GM19467 (cell line): ENCODE data around the gene VSTM2A.
"Not testable (repeated sequence)": the region's sequence is repeated elsewhere in the genome, so short reads cannot be mapped to it uniquely, and the experiment has no call there.

Experiments used
- ATAC-seq: cut with Tn5 transposase; IDR thresholded peaks from one replicate; pipeline ENCODE4 v1.9.1; 2021; ENCODE audit warnings: mild to moderate bottlenecking, moderate library complexity; ENCODE audit not compliant: unreplicated experiment

The VSTM2A gene, protein sequence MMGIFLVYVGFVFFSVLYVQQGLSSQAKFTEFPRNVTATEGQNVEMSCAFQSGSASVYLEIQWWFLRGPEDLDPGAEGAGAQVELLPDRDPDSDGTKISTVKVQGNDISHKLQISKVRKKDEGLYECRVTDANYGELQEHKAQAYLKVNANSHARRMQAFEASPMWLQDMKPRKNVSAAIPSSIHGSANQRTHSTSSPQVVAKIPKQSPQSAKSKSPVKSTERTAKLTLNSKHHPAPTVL

DNA sequence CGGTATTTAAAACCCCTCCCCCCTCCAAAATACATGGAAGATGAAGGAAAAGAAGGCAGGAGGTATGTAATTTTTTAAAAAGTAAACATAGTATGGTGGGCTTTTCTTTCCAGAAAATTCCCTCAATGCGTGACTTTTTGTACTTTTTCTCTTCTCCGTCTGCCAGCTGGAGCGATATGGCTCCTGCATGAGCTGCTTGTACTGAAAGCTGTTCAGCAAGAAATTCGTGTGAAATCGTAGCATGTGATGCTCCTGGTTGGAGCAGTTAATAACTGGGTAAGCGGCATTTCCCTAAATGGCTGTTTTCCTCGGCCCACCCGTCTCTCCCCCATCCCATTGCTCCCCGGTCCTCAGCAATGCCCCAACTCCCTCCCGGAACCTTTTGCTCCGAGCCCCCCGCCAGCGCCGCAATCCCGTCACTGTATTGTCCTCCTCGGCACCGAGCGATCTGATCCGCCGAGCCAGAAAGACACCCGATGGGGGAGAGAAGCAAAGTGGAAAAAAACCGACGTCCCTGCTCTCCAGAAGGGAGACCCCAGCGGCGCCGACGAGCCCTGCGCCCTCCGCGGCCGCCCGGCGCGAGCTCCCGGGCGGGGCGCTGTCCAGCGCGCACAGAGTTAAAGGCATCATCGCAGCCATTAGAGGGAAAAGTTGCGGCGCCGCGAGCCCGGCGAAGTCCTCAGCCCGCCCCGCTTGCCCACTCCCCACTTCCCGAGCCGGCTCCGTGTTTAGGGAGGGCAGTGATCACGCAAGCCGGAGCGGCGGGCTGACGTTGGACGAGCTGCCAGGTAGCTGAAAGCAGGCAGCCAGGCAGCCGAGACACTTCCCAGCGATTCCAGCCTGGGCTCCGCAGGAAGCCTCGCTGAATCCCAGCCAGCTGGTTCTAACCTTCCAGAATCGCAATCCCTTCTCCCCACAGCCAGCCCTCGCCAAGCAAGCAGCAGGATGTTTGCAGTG is at the start of gene VSTM2A:
TSS of gene VSTM2A (plus strand) at position 707 of the 957 bp plus-strand sequence. CDS start 356 bp downstream, outside the sequence.
- no peak for ATAC-seq

DNA sequence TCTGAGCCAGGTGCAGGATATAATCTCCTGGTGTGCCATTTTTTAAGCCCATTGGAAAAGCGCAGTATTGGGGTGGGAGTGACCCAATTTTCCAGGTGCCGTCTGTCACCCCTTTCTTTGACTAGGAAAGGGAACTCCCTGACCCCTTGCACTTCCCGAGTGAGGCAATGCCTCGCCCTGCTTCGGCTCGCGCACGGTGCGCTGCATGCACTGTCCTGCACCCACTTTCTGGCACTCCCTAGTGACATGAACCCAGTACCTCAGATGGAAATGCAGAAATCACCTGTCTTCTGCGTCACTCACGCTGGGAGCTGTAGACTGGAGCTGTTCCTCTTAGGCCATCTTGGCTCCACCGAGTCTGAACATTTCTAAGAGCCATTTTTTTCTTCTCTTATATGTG is 37.6 kb upstream of the VSTM2A start:
- ATAC-seq = not testable (repeated sequence)

DNA sequence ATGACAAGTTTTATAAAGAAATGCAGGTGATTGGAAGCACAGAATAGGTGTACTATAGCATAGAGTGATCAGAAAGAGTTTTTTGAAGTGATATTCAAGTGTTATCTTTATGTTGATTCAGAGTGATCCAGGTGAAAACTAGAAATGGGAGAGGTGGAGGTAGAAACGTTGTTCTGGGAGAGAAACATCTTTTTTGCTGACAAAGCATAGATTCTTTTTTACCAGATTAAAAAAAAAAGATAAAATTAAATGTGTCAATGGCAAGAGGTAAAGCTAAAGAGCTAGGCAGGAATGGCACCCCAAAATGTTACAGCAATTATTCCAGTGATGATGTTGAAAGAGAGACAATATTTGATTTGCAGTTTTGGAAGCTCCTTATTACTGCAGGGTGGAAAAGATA is 12.6 kb upstream of the VSTM2A start:
- no peak for ATAC-seq

DNA sequence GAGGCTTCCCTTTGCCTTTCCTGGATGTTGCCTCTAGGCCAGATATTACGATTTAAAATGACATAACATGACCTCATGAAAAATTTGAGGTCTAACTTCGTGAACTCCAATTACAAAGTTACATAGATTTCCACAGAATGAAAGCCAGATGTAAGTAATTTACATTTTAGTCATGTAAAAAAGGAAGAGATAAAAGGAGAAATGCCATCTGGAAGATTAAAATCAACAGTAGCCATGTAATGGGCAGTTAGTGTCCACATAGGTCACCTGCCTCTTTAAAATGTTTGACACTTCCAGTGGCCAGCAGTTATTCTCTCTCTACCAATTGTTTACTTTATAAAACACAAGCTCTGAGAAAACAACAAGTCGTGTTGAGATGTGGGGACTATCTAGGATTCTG is 4.1 kb upstream of the VSTM2A start:
- no peak for ATAC-seq

DNA sequence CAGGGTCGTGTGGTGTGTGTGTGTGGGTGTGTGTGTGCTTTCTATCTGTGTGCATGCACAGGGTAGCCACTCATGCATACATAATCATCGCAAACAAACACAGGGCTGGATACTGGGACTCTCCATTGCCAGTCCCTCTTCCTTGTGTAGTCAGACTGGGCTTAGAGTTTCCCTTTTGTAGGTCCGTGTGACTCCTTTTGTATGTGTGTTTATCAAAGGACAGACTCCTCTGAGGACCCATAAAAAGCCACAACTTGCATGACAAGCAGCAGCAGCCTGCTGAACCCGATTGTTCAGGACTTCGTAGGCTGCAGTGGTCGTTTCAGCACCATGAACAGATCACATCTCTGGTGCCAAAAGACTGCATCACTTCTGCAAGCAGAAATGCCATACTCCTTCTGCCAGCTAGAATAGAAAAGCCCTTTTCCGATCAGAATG is 895 bp downstream of the VSTM2A start:
- no peak for ATAC-seq

DNA sequence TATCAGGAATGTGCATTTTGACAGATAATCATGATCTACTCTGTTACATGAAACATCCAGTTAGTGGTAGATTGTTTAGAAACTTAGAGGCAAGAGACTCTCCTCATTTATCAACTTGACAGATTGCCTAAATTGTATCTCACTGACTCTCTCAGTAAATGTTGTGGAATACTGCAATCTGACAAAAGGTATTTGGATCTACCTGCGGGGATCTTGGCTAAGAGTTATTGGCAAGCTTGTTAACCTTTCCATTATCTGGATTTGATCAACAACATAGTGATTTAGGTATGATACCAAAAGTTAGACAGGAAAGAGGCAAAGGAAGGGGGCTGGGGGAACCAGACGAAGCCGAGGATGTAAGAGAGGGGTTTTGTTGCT is 2.0 kb downstream of the VSTM2A start:
- ATAC-seq = no peak

DNA sequence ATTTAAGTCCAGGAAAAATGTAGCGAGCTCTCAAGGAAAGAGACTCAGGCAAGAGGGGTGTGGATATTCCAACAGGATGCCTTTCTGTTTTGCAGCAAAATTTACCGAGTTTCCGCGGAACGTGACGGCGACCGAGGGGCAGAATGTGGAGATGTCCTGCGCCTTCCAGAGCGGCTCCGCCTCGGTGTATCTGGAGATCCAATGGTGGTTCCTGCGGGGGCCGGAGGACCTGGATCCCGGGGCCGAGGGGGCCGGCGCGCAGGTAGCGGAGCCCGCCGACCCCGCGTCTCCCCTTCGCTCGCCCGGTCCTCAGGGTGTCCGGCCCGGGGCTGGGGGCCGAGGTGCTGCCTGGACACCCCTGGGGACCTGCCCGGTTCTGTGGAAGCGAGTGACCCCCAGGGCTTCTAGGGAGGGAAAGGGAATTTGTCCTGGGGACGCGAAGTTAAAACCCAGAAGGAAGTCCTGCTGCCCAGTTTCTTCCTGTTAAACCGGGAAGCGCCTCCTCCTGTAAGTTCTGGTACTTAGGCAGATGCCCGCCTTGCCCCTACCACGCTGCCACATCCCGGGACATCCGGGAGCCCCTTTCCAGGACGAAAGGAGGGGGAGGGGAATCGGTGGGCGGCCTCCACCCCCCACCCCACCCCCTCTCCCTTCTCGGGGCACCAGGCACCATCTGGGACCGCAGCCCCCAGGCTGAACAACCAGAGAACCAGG is 2.5 kb downstream of the VSTM2A start:
- no peak for ATAC-seq

DNA sequence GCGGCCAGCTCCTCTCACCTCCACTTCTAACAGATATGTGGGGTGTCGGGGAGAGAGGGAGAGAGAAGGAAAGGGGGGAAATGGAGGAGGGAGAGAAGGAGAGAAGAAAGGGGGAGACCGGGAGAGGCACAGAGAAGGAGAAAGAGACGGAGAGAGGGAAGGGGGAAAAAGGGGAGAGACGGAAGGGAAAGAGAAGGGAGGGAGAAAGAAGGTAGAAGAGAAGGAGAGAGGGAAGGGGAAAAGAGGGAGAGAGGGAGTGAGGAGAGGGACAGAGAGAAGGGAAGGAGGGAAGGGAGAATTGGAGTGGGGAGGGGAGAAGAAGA is 3.0 kb downstream of the VSTM2A start:
- ATAC-seq = no peak

DNA sequence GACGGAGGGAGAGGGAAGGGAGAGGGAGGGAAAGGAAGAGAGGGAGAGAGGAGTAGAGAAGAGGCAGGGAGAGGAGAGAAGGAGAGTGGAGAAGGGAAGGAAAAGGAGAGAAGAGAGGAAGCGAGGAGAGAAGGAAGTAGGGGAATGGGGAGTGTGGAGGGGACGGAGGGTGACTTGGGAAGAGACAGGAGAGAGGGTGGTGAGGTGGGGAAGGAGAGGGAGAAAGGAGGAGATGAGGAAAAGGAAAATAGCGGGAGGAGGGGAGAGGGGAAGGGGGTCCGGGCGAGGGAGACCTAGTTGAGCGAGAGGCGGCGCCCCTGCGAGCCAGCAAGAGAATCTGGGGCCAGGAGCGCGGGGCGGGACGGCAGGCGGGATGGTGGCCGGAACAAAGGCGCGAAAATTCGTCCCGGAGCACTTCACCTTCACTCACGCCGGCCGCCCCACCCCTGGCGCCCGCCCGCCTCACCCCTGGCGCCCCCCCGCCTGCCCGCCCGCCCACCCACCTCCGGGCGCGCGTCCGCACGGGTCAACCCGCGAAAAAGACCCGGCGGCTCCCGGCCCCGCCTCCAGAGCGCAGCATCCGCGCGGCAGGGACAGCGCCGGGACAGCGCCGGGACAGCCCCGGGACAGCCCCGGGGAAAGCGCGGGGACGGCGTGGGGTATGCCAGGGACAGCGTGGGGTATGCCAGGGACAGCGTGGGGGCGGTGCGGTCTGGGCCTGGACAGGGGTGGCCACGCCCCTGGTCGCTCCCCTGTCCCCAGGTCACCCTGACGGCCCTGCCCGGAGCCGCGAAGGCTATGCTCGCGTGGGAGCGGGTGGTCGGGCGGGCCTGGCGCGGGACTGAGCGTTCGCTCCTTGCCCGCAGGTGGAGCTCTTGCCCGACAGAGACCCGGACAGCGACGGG is 4.2 kb downstream of the VSTM2A start:
- ATAC-seq = no peak

DNA sequence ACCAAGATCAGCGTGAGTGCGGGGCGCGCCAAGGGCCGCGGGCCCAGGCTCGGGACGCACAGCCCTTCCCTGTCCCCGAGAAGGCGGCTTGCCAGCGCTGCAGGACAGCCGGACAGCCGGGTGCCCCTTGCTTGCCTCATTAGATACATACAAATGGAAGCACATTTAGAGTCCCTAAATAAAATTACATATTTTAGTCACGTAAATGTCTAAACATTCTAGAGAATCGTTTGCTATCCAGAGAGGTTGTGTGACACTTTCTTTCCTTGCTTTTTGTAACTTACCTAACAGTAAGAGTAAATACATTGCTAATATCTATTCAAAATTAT is 4.8 kb downstream of the VSTM2A start:
- no peak for ATAC-seq

DNA sequence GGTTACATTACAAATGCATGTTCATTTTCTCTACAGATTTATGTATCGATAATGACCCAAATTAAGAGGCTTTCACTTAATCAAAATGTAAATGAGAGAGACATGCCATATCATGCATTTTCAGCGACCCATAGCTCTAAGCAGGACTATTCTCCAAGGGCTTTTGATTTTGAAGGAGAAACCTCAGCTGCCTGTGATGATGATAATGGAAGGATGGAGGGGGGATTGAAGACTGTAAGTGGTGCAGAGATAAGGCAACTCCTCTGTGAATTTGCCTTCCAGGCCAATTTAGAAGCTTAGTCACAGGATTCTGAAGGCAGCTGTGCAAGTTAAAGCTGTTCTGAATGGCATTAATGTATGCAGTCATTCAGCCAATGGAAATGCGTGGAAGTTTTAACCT is 8.3 kb downstream of the VSTM2A start:
- ATAC-seq = no peak

DNA sequence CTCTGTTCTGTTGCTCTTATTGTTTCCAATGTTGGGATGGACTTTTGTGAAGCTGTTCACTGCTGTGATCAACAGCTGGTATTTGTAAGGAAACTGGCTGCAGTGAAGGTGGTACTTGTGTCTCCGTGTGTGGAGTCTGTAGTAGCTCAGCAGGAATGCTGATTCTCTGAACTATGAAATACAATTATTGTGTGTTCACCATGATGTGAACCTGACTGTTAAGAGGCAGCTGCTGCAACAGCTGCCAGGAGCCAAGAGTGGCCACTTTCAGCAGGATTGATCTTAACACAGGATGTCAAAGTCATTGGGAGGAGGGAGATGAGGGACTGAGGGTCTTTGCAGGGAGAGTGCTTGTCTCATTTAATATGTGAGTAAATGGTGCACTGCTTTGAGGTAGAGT is 13.9 kb downstream of the VSTM2A start:
- ATAC-seq = no peak

DNA sequence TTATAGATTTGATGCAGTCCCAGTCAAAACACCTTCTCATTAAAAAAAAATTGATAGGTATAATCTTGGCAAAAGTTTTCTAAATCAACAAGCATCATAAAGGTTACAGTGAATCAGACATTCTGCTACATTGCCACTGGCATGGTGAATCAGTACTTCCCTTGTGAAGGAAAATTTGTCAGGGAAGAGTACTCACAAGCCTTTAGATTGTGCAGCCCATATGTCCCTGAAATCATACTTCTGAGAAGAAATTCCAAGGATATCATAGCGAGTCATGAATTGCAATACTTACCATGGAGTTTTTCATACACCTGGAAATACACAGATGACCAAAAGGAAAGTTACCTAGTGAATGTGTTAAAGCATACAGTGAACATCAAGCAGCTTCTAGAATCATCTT is 17.2 kb downstream of the VSTM2A start:
- ATAC-seq = no peak

DNA sequence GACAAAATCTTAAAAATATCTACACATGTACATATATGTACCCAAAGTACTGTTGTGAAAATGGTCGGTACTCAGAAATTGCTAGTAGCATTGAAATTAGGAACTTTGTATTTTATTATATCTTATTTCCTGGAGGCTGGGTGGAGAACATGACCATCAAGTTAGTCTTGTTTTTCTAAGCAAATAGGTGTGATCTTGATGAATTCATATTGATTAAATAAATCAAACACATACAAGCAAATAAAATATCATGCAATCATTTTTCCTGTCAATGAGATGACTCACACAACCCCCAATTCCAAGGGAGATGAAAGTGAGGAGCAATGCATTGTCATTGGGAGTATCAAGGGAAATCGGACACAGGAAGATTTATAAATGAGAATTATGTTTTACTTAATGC is 18.0 kb downstream of the VSTM2A start:
- ATAC-seq = no peak

DNA sequence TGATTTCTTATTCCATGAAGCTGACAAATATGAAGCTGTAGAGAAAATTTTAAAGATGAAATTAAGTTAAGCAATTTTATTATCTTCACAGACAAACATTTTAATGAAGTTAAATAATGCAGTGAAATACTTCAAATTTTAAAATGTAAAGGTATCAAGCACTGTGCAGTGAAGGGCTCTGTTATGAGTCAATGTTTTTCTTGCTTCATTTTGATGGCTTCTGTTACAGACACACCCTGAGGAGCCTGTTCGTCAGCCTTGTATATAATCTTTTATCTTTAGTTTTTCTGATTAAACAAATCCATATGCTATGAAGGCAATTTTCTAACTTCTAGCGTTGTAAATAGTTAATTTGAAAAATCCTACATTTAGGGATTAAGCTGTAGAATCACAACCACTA is 18.5 kb downstream of the VSTM2A start:
- no peak for ATAC-seq

DNA sequence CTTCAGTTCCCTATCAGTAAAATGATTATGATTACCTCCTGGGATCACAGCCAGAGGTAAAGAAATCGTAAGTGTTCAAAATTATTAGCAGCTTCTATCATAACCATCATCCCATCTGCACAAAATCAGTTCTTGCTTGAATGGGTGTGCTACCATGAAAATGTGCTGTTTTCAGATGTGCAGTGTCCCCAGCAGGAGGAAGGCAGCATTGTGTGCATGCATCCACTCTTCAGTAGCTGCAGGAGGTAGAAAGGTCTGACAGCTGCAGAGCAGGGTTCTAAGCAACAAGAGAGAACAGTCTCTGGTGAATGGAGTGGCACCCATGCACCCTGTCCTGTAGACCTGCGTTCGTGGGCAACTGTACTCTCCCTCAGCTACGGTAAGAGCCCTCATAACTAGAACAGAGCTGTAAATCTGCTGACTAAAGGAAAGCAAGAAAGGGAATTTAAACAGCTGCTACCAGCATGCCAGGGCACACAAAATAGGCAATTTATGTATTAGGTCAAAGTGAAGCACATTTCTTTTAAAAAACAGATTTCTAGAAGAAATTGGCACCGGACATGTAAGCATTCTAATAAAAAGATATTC is 21.2 kb downstream of the VSTM2A start:
- ATAC-seq = no peak

DNA sequence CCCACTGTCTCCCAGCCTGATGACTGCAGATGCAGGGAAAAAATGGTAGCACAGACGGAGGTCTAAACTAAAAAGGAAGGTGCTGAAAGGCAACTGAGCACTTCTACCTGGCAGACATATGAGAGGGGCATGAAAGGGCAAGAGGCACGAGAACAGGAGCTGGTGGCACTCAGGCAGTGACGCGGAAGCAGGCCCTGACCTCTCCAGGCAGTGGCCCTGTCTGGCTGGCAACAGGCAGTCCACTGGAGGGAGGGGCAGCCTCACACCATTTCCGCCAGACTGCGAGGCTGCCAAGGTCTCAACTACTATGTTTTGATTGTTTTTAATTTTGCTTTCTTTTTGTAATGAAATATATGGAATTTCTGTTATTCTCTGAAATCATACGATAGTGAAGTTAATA is 23.3 kb downstream of the VSTM2A start:
- no peak for ATAC-seq

DNA sequence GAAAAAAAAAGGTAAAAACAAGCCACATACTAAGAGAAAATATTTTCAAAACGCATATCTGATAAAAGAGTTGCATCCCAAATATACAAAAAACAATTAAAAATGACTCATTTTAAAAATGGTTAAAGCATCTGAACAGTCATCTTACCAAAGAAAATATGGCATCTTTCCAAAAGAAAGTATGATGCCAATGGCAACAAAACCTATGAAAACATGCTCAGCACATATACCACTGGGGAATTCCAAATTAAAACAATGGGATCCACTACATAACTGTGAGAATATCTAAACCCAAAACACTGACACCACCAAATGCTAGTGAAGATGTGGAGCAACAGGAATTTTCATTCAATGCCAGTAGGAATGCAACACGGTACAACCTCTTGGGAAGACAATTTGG is 39.3 kb downstream of the VSTM2A start:
- ATAC-seq = no peak

DNA sequence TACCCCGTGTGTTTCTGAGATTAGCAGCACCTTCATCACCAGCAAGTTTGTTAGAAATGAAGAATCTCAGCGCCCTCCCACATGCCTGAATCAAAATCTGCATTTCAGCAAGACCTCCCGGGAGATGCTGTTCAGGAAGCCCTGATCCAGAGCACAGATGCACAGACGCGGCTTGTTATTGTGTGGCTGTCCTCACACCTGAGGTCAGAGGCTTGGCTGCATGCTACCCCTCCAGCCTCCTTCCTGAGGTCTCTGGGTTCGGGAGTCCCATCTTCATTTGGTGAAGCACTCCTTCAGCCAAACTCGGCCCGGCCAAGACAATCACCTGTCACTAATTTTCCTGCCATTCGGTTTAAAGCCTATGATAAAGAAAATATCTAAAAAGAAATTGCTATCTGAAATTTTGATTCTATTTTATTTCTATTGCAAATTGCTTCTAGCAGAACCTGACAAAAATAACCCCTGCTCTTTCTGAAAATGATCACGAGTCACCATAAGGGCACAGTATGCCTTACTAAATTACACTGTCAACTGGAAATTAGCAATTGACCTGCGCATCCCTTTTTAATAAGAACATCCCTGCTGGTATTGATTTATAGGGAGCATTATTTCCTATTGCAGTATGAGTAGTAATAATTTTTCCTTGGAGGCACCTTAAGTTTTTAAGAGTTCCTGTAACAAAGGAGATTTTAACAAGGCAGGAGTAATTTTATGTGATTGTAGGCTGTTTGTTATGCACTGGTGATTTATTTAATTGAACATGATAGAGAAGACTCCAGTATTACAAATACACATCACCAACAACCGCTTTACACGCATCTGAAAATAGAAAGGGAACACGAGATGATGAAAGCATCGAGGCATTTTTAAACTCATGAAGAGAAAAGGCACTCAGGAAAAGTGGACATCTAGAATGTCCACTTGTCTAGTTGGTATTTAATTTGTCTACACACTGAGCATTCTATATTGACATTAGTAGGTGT is 49.5 kb downstream of the VSTM2A start:
- ATAC-seq = no peak
